ENCODE measurements around the gene SNAP25. TPM values are rescaled to one million over a fixed set of nuclear protein-coding genes. Genes with fewer than 3 reads are reported as not detected.

Gene SNAP25
- 3.5 TPM for total RNA-seq

- DNase-seq, result peak; percentile 79
Measured at GRCh38 chr20:10218536-10219451, at the start of gene SNAP25. Gene SNAP25, plus strand, starts transcription at chr20:10218830. Its CDS starts 56,662 bp downstream, at chr20:10275492.

- no peak for DNase-seq
Measured at GRCh38 chr20:10169752-10170151, 48.9 kb upstream of the SNAP25 start.

- no peak for DNase-seq
Measured at GRCh38 chr20:10170261-10170660, 48.4 kb upstream of the SNAP25 start.

- DNase-seq, result no peak
Measured at GRCh38 chr20:10171864-10172751, 46.5 kb upstream of the SNAP25 start.

GRCh38 chr20:10172998-10173655, 45.5 kb upstream of the SNAP25 start:
- DNase-seq, result no peak

- DNase-seq, result peak; percentile 54
Measured at GRCh38 chr20:10174400-10174799, 44.2 kb upstream of the SNAP25 start.

- no peak for DNase-seq
Measured at GRCh38 chr20:10177326-10177725, 41.3 kb upstream of the SNAP25 start.

- DNase-seq, result no peak
Measured at GRCh38 chr20:10178091-10178490, 40.5 kb upstream of the SNAP25 start.

- DNase-seq, result no peak
Measured at GRCh38 chr20:10178727-10179313, 39.8 kb upstream of the SNAP25 start.

GRCh38 chr20:10179574-10180298, 38.9 kb upstream of the SNAP25 start:
- DNase-seq, result no peak

- DNase-seq, result no peak
Measured at GRCh38 chr20:10180651-10181235, 37.9 kb upstream of the SNAP25 start.

- DNase-seq, result no peak
Measured at GRCh38 chr20:10185741-10186558, 32.7 kb upstream of the SNAP25 start.

GRCh38 chr20:10190456-10190855, 28.2 kb upstream of the SNAP25 start:
- no peak for DNase-seq

GRCh38 chr20:10192171-10192570, 26.5 kb upstream of the SNAP25 start:
- DNase-seq, result no peak

- DNase-seq, result no peak
Measured at GRCh38 chr20:10194166-10194565, 24.5 kb upstream of the SNAP25 start.

- no peak for DNase-seq
Measured at GRCh38 chr20:10200330-10200729, 18.3 kb upstream of the SNAP25 start.

- DNase-seq, result no peak
Measured at GRCh38 chr20:10201321-10201870, 17.2 kb upstream of the SNAP25 start.

- no peak for DNase-seq
Measured at GRCh38 chr20:10209091-10209490, 9.5 kb upstream of the SNAP25 start.

- no peak for DNase-seq
Measured at GRCh38 chr20:10213526-10213925, 5.1 kb upstream of the SNAP25 start.

Measured in skin of body (tissue), 2 donors.